GM18505 (cell line): Measurements from ENCODE around the gene VAC14.

ENCODE experiments used
- ATAC-seq: cut with Tn5 transposase; IDR thresholded peaks from one replicate; pipeline ENCODE4 v1.9.1; 2021; ENCODE audit not compliant: unreplicated experiment
- POLR2A ChIP-seq: IDR thresholded peaks from 4 replicates; pipeline ENCODE4 v1.6.1; 2011; ENCODE audit warnings: borderline replicate concordance; ENCODE audit not compliant: insufficient read depth, insufficient read length; ENCODE audit errors: extremely low read depth

Gene VAC14

DNA sequence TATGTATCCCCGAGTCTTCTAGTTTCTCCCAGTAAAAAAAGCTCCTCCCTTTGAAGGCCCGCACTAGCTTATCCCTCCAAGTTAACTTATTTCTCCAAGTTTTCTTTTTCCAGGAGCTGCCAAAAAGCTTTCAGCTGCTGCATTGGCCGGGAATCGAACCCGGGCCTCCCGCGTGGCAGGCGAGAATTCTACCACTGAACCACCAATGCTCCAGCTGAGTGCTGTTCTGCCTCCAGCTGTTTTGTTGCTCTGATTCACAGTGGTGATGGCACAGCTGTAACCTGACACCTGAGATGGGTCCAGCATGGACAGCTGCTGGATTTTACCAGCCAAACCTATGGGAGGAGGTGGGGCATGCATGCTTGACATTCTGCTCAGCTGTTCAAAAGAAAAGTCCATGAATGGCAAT is 22.1 kb downstream of the VAC14 start:
- no peak for TF ChIP-seq POLR2A
- ATAC-seq = no peak

DNA sequence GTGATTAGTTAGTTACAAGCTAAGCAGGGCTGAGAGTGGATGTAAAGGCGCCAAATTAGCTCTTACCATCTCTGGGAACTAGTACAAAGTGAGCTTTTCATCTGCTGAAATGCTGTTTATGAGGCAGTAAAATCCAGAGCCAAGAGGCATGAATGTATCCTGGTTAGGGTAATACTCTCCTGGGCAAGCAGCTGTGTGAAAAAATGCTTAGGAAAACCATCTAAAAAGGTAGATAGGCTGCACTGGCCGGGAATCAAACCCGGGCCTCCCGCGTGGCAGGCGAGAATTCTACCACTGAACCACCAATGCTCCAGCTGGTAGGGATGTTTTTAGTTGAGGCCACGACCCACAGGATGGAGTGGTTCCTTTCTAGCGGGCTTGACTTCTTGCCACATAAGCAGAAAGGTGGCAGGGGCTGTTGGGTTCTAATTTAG is 23.0 kb downstream of the VAC14 start:
- no peak for TF ChIP-seq POLR2A
- no peak for ATAC-seq

DNA sequence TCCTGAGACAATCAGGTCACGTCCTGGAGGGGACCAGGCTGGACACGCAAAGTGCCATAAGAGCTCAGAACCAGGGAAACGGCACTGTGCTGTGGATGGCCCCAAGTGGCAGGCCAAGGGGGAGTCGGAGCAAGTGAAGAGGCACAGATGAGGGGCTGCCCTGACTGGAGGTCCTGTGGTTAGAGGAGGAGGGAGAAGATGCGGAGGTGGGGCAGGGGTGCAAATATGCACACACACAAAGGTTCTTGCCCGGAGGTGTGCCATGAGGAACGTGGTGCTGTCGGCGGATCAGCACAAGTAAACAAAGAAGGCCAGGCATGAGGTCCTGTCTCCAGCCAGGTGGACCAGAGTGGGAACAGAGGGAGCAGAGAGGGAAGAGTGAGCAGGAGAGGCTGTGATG is 23.5 kb downstream of the VAC14 start:
- no peak for ATAC-seq

DNA sequence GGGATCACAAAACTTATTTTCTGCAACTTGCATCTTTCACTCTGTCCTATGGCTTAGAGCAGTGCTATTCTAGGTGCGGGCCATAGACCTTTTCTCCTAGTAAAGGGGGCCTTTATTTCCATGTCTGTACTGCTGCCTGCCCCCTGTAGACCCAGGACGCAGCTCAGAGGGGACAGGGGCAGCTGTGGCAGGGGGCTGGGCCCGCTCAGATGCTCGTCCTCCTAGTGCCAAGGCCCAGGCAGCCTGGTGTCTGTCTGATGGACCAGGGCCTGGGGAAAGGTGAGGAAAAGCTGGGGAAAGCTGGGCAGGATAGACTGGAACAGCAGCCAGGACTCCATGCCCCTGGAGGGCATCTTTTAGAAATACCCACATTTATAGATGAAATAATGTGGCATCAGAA is 25.6 kb downstream of the VAC14 start:
- no peak for TF ChIP-seq POLR2A
- ATAC-seq = no peak

More for the DNA sequence above, 23.5 kb downstream of the VAC14 start:
- no peak for TF ChIP-seq POLR2A

DNA sequence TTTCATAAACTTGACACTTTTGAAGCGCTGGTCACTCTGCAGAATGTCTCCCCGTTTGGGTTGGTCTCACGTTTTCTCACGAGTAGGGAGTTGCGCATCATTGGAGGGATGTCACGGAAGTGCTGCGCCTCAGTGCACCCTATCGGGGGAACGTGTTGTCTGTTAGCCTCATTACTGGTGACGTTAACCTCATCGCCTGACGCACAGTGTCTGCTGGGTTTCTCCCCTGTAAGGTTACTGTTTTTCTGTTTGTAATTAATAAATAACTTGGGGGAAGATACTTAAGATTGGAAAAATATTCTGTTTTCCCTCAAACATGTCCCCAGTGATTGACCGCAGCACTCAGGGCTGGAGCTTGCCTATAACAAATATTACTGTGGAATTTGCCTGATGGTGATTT is 26.7 kb downstream of the VAC14 start:
- TF ChIP-seq POLR2A = no peak
- ATAC-seq = no peak

DNA sequence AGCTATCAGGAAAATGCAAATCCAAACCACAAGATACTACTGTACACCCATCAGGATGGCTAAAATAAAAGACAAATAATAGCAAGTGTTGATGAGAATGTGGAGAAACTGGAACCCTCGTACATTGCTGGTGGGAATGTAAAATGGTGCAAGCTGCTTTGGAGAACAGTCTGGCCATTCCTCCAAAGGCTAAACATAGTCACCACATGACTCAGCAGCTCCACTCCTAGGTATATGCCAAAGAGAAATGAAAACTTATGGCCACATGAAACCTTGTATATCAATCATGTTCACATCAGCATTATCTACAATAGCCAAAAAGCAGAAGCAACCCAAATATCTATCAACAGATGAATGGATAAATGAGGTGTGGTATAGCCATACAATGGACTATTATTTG is 28.5 kb downstream of the VAC14 start:
- no peak for TF ChIP-seq POLR2A
- ATAC-seq = no peak

DNA sequence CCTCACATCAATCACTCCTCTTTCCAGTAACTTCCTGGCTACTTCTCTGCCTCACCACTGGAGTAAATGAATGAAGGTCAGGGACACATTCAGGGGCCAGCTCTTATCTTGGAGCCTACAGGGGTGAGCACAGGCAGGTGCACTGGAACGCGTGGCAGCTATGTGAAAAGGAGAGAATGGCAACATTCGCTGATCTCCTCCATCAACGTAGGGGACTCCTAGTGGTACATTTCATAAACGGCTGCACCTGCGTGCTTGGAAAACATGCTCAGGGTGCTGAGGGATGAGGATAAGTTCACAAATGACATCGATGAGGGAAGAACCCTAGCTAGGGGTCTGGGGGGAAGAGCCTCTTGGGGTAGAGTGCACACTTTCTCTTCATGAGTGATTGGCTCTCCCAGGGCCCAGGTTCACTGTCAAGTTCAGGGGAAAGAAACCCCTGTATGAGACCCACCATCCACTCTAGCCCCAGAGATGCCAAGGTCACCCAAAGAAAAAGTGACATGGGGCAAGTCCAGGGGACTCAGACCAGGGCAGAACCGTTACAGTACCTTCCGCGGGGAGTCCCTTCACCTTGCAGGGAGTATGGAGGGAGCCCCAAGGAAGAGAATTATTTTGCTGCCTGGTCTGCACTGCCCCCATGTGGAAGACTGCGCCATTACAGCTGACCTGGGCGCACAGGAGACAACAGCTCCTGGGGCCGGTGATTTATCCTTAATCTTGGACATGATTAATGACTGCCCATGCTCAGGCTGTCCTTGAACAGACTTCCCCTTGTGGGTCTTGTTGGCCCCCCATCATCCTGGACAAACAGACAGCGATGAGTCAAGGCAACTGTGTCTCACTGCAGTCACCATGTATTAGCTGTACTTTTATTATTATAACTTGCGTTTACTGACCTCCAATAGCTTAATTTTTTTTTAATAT is 30.1 kb downstream of the VAC14 start:
- no peak for ATAC-seq

DNA sequence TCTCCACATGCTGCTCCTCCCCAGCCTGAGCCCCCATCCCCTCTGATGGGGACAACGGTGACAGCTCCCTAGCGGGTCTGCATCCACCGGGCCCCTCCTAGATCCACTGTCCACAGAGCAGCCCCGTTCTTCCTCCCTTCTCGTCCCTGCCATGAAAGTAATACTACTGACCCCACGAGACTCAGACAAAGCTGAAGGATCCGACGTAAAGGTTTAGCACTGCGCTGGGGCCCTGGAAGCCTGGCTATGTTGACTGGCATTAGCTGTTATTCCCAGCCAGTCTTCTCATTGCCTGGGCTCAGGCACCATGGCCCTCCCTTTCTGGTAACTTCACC is 30.7 kb downstream of the VAC14 start:
- ATAC-seq = no peak
- no peak for TF ChIP-seq POLR2A

More for the DNA sequence above, 30.1 kb downstream of the VAC14 start:
- no peak for TF ChIP-seq POLR2A

DNA sequence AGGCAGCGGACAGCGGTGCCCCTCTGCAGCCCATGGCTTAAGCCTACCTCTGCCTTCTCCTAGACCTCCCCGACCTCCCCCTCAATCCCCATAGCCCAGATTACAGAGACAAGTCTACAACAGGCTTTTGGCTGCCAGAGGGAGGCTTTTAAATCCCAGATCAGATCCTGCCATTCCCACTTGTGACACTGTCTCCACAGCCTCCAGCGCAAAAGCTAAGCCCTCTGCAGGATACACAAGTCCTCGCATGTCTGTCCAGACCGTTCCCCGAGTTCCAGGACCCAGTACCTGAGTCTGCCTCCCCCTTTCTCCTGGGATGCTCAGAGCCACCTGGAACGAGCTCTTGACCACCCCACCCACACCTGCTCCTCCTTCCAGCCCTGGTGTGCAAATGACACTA is 31.2 kb downstream of the VAC14 start:
- no peak for TF ChIP-seq POLR2A
- no peak for ATAC-seq

DNA sequence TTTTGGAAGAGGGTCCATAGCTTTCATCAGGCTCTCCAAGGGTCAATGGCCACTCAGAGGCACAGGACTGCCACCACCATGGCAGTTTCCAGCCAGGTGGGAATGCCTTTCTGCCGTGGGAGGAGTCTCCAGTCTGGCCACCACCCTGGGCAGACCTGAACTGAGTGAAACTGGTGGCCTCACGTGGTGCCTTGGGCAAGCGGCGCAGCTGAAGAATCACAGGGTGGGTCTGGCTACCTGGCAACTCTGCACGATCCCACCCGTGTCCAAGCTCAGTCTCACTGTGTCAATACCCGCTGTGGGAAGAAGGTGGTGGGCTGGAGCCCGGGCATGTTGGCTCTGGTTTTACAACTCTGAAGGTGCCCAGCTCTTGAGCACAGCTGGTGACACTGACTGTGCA is 31.8 kb downstream of the VAC14 start:
- TF ChIP-seq POLR2A = no peak
- ATAC-seq = no peak

DNA sequence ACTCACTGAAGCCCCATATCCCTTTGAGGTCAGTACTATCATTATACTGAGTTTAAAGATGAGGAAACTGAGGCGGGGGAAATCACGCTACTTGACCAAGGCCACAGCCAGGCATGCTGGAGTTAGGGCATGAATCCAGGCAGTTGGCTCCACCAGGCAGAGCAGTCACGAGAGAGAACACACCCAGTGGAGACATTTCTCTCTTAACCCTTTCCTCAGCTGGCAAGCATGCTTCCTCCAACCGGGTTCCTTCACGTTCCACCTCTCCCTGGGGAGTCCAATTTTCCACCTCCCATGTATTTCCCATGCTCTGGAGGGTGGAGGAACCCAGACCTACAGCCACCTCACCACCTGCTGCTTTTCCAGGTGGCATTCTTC is 32.8 kb downstream of the VAC14 start:
- ATAC-seq = no peak
- TF ChIP-seq POLR2A = no peak

DNA sequence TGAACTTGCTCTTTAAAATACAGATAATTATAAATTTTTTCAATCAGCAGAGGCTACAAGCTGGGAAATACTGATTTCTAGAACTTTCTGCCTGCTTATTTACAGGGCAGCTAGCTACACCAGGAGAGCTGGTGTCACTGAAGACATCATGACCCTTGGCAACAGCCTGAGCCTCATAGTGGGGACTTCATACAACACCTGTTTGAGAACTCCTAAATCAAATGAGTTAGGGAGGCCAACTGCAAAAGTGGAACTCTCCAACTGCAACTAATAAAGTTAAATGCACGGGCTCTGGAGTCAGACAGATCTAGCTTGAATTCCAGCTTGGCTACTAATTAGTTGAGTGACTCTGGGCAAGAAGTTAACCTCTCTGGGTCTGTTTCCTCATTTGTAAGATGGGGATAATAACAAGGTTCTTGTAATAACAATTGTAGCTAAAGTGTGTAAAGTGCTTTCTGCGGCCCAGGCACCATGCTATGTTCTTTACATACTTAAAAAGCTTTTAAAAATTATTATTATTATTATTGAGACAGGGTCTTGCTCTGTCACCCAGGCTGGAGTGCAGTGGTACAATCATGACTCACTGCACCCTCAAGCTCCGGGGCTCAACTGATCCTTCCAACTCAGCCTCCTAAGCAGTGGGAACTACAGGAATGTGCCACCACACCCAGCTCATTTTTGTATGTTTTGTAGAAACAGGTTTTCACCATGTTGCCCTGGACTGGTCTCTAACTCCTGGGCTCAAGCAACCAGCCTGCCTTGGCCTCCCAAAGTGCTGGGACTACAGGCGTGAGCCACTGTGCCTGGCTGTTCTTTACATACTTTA is 33.4 kb downstream of the VAC14 start:
- no peak for TF ChIP-seq POLR2A
- no peak for ATAC-seq

DNA sequence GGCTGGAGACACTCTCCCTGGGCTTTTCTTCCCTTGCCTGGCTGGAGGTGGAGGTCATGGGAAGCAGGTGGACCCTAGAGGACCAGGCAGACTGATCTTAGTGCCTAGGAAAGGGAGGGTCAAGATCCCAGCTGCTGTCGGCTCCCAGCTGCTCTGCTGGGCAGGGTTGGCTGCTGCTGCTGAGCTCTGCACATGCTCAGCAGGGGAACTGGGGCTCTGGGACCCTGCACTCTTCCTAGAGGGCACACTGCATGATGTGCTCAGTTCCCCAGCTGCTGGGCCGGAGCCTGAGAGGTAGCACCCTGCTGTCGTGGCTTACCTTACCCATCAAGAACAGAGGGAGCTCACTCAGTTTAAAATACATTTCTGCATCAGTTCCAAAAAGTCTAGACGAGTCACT is 34.3 kb downstream of the VAC14 start:
- no peak for ATAC-seq
- TF ChIP-seq POLR2A = no peak

DNA sequence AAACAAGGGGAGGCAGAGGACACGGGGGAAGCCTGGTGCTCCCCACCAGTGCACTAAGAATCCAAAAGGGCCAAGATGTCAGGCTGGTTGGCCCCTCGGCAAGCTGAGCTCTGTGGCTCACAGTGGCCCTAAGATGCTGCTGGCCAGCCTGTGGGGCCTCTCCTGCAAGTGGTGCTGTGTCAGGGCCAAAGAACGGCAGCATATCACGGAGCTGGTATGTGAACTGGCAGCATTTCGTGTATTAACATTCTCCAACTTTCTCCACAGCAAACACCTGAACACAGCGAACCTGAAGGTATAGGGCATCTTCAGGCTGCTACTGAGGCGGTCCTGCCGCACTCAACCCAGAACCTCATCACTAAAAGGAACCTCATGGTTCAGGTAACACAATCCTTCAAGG is 34.8 kb downstream of the VAC14 start:
- no peak for ATAC-seq
- TF ChIP-seq POLR2A = no peak
